HEK293 (cell line): ENCODE data around the gene ARGLU1.
A peak's percentile ranks its signal among the peaks of the same experiment; 100 is the strongest.

ENCODE experiments used
- GLI2 ChIP-seq: fragments of 450-650 bp; formaldehyde crosslinking; IDR thresholded peaks from 2 replicates; pipeline ENCODE4; 2017; ENCODE audit warnings: missing biosample characterization, missing genetic modification characterization, low read depth, borderline replicate concordance
- HOXA7 ChIP-seq: sonication (generic); formaldehyde crosslinking; IDR thresholded peaks from 2 replicates; pipeline ENCODE4 v1.8.1; 2022; ENCODE audit warnings: missing genetic modification reagents, borderline replicate concordance
- HOXD13 ChIP-seq: sonication (generic); formaldehyde crosslinking; IDR thresholded peaks from 2 replicates; pipeline ENCODE4 v1.8.0; 2022; ENCODE audit warnings: missing genetic modification reagents, borderline replicate concordance
- KLF10 ChIP-seq: fragments of 450-650 bp; IDR thresholded peaks from 2 replicates; pipeline ENCODE4 v1.5.1; 2018; ENCODE audit warnings: missing biosample characterization, mild to moderate bottlenecking, missing genetic modification characterization
- KLF8 ChIP-seq: fragments of 450-650 bp; formaldehyde crosslinking; IDR thresholded peaks from 2 replicates; pipeline ENCODE4 v1.5.1; 2016; ENCODE audit warnings: missing biosample characterization, missing genetic modification characterization
- MZF1 ChIP-seq: fragments of 450-650 bp; formaldehyde crosslinking; IDR thresholded peaks from 2 replicates; pipeline ENCODE4 v1.5.1; 2017; ENCODE audit warnings: missing biosample characterization, missing genetic modification characterization, borderline replicate concordance
- PRDM6 ChIP-seq: fragments of 450-650 bp; formaldehyde crosslinking; IDR thresholded peaks from 2 replicates; pipeline ENCODE4 v1.5.1; 2017; ENCODE audit warnings: missing biosample characterization, missing genetic modification characterization
- TRIM28 ChIP-seq: IDR thresholded peaks from 2 replicates; pipeline ENCODE4 v1.6.1; 2011; ENCODE audit warnings: low read length, control low read depth, borderline replicate concordance
- TSHZ1 ChIP-seq: fragments of 450-650 bp; formaldehyde crosslinking; IDR thresholded peaks from 2 replicates; pipeline ENCODE4 v1.5.1; 2016; ENCODE audit warnings: missing biosample characterization, missing genetic modification characterization, borderline replicate concordance
- ZBTB1 ChIP-seq: fragments of 450-650 bp; formaldehyde crosslinking; IDR thresholded peaks from 2 replicates; pipeline ENCODE4 v1.5.1; 2016; ENCODE audit warnings: missing biosample characterization, missing genetic modification characterization
- ZBTB10 ChIP-seq: fragments of 450-650 bp; formaldehyde crosslinking; IDR thresholded peaks from 2 replicates; pipeline ENCODE4 v1.5.1; 2016; ENCODE audit warnings: missing biosample characterization, missing genetic modification characterization
- ZNF112 ChIP-seq: fragments of 450-650 bp; formaldehyde crosslinking; IDR thresholded peaks from 2 replicates; pipeline ENCODE4 v1.5.0; 2017; ENCODE audit warnings: missing biosample characterization, missing genetic modification characterization
- ZNF121 ChIP-seq: fragments of 450-650 bp; formaldehyde crosslinking; IDR thresholded peaks from 2 replicates; pipeline ENCODE4 v1.5.1; 2016; ENCODE audit warnings: missing biosample characterization, missing genetic modification characterization
- ZNF132 ChIP-seq: fragments of 450-650 bp; formaldehyde crosslinking; IDR thresholded peaks from 2 replicates; pipeline ENCODE4 v1.5.1; 2017; ENCODE audit warnings: missing biosample characterization, missing genetic modification characterization, borderline replicate concordance
- ZNF19 ChIP-seq: fragments of 450-650 bp; formaldehyde crosslinking; IDR thresholded peaks from 2 replicates; pipeline ENCODE4; 2016; ENCODE audit warnings: missing biosample characterization, missing genetic modification characterization, low read depth
- ZNF23 ChIP-seq: fragments of 450-650 bp; formaldehyde crosslinking; IDR thresholded peaks from 2 replicates; pipeline ENCODE4 v1.5.1; 2016; ENCODE audit warnings: missing biosample characterization, missing genetic modification characterization, borderline replicate concordance
- ZNF26 ChIP-seq: fragments of 450-650 bp; formaldehyde crosslinking; IDR thresholded peaks from 2 replicates; pipeline ENCODE4 v1.5.1; 2016; ENCODE audit warnings: missing biosample characterization, missing genetic modification characterization
- ZNF341 ChIP-seq: fragments of 450-650 bp; formaldehyde crosslinking; IDR thresholded peaks from 2 replicates; pipeline ENCODE4; 2016; ENCODE audit warnings: low read depth, missing biosample characterization, missing genetic modification characterization
- ZNF354C ChIP-seq: fragments of 450-650 bp; formaldehyde crosslinking; IDR thresholded peaks from 2 replicates; pipeline ENCODE4 v1.5.1; 2016; ENCODE audit warnings: missing biosample characterization, missing genetic modification characterization, low read depth, borderline replicate concordance
- ZNF366 ChIP-seq: fragments of 450-650 bp; formaldehyde crosslinking; conservative IDR thresholded peaks from 2 replicates; pipeline ENCODE4 v1.5.1; 2016; ENCODE audit warnings: missing biosample characterization, missing genetic modification characterization
- ZNF391 ChIP-seq: fragments of 450-650 bp; formaldehyde crosslinking; IDR thresholded peaks from 2 replicates; pipeline ENCODE4 v1.5.1; 2016; ENCODE audit warnings: low read depth, missing biosample characterization, missing genetic modification characterization, borderline replicate concordance
- ZNF513 ChIP-seq: fragments of 450-650 bp; IDR thresholded peaks from 2 replicates; pipeline ENCODE4 v1.5.1; 2018; ENCODE audit warnings: missing biosample characterization, missing genetic modification characterization
- ZNF558 ChIP-seq: fragments of 450-650 bp; formaldehyde crosslinking; IDR thresholded peaks from 2 replicates; pipeline ENCODE4 v1.5.1; 2016; ENCODE audit warnings: missing biosample characterization, missing genetic modification characterization
- ZNF624 ChIP-seq: fragments of 450-650 bp; formaldehyde crosslinking; IDR thresholded peaks from 2 replicates; pipeline ENCODE4 v1.5.1; 2017; ENCODE audit warnings: missing biosample characterization, missing genetic modification characterization
- ZNF677 ChIP-seq: fragments of 450-650 bp; IDR thresholded peaks from 2 replicates; pipeline ENCODE4 v1.5.0; 2018; ENCODE audit warnings: missing biosample characterization, mild to moderate bottlenecking, missing genetic modification characterization, moderate library complexity
- ZNF704 ChIP-seq: fragments of 450-650 bp; formaldehyde crosslinking; IDR thresholded peaks from 2 replicates; pipeline ENCODE4 v1.5.1; 2016; ENCODE audit warnings: missing biosample characterization, missing genetic modification characterization
- ZNF707 ChIP-seq: fragments of 450-650 bp; formaldehyde crosslinking; IDR thresholded peaks from 2 replicates; pipeline ENCODE4 v1.5.1; 2016; ENCODE audit warnings: missing biosample characterization, missing genetic modification characterization
- ZNF792 ChIP-seq: fragments of 450-650 bp; formaldehyde crosslinking; IDR thresholded peaks from 2 replicates; pipeline ENCODE4 v1.5.1; 2016; ENCODE audit warnings: missing biosample characterization, missing genetic modification characterization

Gene ARGLU1

GRCh38 chr13:106521095-106521799 lies 46.7 kb downstream of the ARGLU1 start (continued):
- peak; percentile 54; the same call in 1 of the 2 replicates for TF ChIP-seq TSHZ1 (tag by site-specific recombination)
- TF ChIP-seq HOXA7 (CRISPR knock-in tag): no peak
- no peak for TF ChIP-seq ZNF341
- no peak for TF ChIP-seq ZNF23 (tag by site-specific recombination)
- TF ChIP-seq PRDM6 (tag by site-specific recombination): peak; percentile 97
- no peak for TF ChIP-seq ZNF132 (tag by site-specific recombination)
- TF ChIP-seq ZNF391: no peak
- TF ChIP-seq MZF1: no peak
- TF ChIP-seq ZNF366: peak; percentile 33; the same call in 1 of the 2 replicates
- TF ChIP-seq ZBTB1 (tag by site-specific recombination): no peak
- TF ChIP-seq KLF8 (tag by site-specific recombination): no peak
- TF ChIP-seq ZNF558 (tag by site-specific recombination): no peak
- TF ChIP-seq TRIM28: no peak
- no peak for TF ChIP-seq ZNF513 (tag by site-specific recombination)
- TF ChIP-seq ZNF677 (tag by site-specific recombination): no peak
- no peak for TF ChIP-seq HOXD13
- TF ChIP-seq ZNF354C (tag by site-specific recombination): no peak
- TF ChIP-seq ZNF792 (tag by site-specific recombination): no peak
- no peak for TF ChIP-seq ZBTB10 (tag by site-specific recombination)
- TF ChIP-seq ZNF707 (tag by site-specific recombination): no peak
- no peak for TF ChIP-seq ZNF704 (tag by site-specific recombination)
- no peak for TF ChIP-seq ZNF19 (tag by site-specific recombination)
- no peak for TF ChIP-seq ZNF121
- TF ChIP-seq ZNF26 (tag by site-specific recombination): no peak
- no peak for TF ChIP-seq ZNF624 (tag by site-specific recombination)
- TF ChIP-seq KLF10 (tag by site-specific recombination): peak; percentile 22; the same call in 1 of the 2 replicates
- no peak for TF ChIP-seq ZNF112 (tag by site-specific recombination)
- TF ChIP-seq GLI2 (tag by site-specific recombination): peak; percentile 43; the same call in 1 of the 2 replicates
